Measurements from ENCODE around the gene FBXL16. TPM values are rescaled to one million over a fixed set of nuclear protein-coding genes. Genes with fewer than 3 reads are reported as not detected.

The FBXL16 gene
- total and polyA plus RNA-seq, 4 donors, result under 0.01 to 0.14 TPM; not detected in 2

DNA sequence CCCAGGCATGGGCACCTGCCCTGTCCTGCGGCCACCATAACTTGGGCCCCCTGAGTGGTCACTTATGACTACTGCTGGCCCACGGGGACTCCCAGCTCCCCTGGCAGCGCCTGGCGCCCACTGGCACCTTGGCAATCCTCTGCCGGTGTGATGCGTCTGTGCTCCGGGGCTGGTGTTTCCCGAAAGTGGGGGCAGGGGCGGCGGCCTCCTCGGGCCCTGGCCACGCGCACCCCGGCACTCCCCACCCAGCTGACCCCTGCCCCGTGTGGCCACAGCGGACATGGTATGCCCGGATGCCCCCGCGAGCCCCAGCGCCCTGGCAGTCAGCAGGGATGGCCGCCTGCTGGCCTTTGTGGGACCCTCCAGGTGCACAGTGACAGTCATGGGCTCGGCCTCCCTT, 48.1 kb downstream of the FBXL16 start:
- Histone ChIP-seq H3K4me1 (ENCODE audit: control insufficient read depth in 4 of 4, insufficient read depth in 4 of 4, low read length in 3 of 4) (peaks cover 10 to 22% (median 16%) of the 10 kb centered on the region in 4 donors), H3K36me3 (ENCODE audit: control insufficient read depth in 4 of 4, insufficient read depth in 3 of 4, low read depth in 1 of 4, low read length in 3 of 4) (peaks cover 0 to 5% (median 1%) of the 10 kb centered on the region in 4 donors), H3K9ac (ENCODE audit: low read depth in 1 of 2, low read length in 2 of 2) (no peak overlapping the region), H3K4me3 (ENCODE audit: low read depth in 1 of 3, low read length in 3 of 3) (no peak overlapping the region), H3K27ac (ENCODE audit: low read depth in 1 of 2, low read length in 2 of 2) (no peak overlapping the region), H3K27me3 (ENCODE audit: control insufficient read depth in 4 of 4, insufficient read depth in 4 of 4, low read length in 3 of 4) (no peaks in the 10 kb centered on the region), H3K9me3 (ENCODE audit: control insufficient read depth in 4 of 4, low read length in 3 of 4) (no peaks in the 10 kb centered on the region)
- DNase-seq (ENCODE audit: low spot score), result no peak
- WGBS, result 97% methylated on average over 22 of the region's 22 CpGs
- TF ChIP-seq TAF1 (conservative IDR thresholded peaks at IDR 0.05) (no peak), FOXA1 (IDR thresholded peaks at IDR 0.05) (no peak)
- TF ChIP-seq, protein P1, sequence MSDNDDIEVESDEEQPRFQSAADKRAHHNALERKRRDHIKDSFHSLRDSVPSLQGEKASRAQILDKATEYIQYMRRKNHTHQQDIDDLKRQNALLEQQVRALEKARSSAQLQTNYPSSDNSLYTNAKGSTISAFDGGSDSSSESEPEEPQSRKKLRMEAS (IDR thresholded peaks at IDR 0.05), result no peak
- TF ChIP-seq, protein P2, sequence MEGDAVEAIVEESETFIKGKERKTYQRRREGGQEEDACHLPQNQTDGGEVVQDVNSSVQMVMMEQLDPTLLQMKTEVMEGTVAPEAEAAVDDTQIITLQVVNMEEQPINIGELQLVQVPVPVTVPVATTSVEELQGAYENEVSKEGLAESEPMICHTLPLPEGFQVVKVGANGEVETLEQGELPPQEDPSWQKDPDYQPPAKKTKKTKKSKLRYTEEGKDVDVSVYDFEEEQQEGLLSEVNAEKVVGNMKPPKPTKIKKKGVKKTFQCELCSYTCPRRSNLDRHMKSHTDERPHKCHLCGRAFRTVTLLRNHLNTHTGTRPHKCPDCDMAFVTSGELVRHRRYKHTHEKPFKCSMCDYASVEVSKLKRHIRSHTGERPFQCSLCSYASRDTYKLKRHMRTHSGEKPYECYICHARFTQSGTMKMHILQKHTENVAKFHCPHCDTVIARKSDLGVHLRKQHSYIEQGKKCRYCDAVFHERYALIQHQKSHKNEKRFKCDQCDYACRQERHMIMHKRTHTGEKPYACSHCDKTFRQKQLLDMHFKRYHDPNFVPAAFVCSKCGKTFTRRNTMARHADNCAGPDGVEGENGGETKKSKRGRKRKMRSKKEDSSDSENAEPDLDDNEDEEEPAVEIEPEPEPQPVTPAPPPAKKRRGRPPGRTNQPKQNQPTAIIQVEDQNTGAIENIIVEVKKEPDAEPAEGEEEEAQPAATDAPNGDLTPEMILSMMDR (IDR thresholded peaks at IDR 0.05; ENCODE audit: low read depth, low read length, missing input control), result no peak
- TF ChIP-seq, protein P3, sequence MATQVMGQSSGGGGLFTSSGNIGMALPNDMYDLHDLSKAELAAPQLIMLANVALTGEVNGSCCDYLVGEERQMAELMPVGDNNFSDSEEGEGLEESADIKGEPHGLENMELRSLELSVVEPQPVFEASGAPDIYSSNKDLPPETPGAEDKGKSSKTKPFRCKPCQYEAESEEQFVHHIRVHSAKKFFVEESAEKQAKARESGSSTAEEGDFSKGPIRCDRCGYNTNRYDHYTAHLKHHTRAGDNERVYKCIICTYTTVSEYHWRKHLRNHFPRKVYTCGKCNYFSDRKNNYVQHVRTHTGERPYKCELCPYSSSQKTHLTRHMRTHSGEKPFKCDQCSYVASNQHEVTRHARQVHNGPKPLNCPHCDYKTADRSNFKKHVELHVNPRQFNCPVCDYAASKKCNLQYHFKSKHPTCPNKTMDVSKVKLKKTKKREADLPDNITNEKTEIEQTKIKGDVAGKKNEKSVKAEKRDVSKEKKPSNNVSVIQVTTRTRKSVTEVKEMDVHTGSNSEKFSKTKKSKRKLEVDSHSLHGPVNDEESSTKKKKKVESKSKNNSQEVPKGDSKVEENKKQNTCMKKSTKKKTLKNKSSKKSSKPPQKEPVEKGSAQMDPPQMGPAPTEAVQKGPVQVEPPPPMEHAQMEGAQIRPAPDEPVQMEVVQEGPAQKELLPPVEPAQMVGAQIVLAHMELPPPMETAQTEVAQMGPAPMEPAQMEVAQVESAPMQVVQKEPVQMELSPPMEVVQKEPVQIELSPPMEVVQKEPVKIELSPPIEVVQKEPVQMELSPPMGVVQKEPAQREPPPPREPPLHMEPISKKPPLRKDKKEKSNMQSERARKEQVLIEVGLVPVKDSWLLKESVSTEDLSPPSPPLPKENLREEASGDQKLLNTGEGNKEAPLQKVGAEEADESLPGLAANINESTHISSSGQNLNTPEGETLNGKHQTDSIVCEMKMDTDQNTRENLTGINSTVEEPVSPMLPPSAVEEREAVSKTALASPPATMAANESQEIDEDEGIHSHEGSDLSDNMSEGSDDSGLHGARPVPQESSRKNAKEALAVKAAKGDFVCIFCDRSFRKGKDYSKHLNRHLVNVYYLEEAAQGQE (IDR thresholded peaks at IDR 0.05), result no peak

DNA sequence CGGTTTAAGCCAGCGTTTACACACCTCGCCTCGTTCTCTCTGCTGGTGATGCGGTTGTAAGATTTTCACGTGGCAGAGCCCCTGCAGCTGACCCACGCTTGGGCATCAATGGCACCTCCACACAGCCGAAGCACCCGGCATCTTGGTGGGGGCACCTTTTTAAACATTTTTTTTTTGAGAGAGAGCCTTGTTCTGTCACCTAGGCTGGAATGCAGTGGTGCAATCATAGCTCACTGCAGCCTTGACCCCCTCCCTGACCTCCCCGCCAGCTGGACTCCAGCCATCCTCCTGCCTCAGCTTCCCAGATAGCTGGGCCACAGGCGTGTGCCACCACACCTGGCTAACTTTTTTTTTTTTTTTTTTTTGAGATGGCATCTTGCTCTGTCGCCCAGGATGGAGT, 51.6 kb downstream of the FBXL16 start:
- WGBS, result 90% methylated on average over 12 of the region's 12 CpGs
- Histone ChIP-seq H3K4me3 (ENCODE audit: low read depth in 1 of 3, low read length in 3 of 3) (no peak overlapping the region), H3K9me3 (ENCODE audit: control insufficient read depth in 4 of 4, low read length in 3 of 4) (no peaks in the 10 kb centered on the region), H3K36me3 (ENCODE audit: control insufficient read depth in 4 of 4, insufficient read depth in 3 of 4, low read depth in 1 of 4, low read length in 3 of 4) (peaks cover 0 to 5% (median 1%) of the 10 kb centered on the region in 4 donors), H3K4me1 (ENCODE audit: control insufficient read depth in 4 of 4, insufficient read depth in 4 of 4, low read length in 3 of 4) (peaks cover 0 to 17% (median 8%) of the 10 kb centered on the region in 4 donors), H3K9ac (ENCODE audit: low read depth in 1 of 2, low read length in 2 of 2) (no peak overlapping the region), H3K27ac (ENCODE audit: low read depth in 1 of 2, low read length in 2 of 2) (no peak overlapping the region), H3K27me3 (ENCODE audit: control insufficient read depth in 4 of 4, insufficient read depth in 4 of 4, low read length in 3 of 4) (no peaks in the 10 kb centered on the region)
- no peak for DNase-seq (ENCODE audit: low spot score)
- TF ChIP-seq EGR1 (IDR thresholded peaks at IDR 0.05; ENCODE audit: low read depth in 2 of 2), result no peak
- TF ChIP-seq YY1 (IDR thresholded peaks at IDR 0.05), result no peak
- TF ChIP-seq RAD21 (IDR thresholded peaks at IDR 0.05), result no peak
- no peak for TF ChIP-seq NR2F2 (IDR thresholded peaks at IDR 0.05)
- no peak for TF ChIP-seq HNF4A (conservative IDR thresholded peaks at IDR 0.05)
- no peak for TF ChIP-seq HNF4G (IDR thresholded peaks at IDR 0.05)
- no peak for TF ChIP-seq RXRA (IDR thresholded peaks at IDR 0.05)
- no peak for TF ChIP-seq SP1 (IDR thresholded peaks at IDR 0.05)
- no peak for TF ChIP-seq JUND (IDR thresholded peaks at IDR 0.05)
- no peak for TF ChIP-seq FOXA2 (IDR thresholded peaks at IDR 0.05)
- TF ChIP-seq, protein P4, sequence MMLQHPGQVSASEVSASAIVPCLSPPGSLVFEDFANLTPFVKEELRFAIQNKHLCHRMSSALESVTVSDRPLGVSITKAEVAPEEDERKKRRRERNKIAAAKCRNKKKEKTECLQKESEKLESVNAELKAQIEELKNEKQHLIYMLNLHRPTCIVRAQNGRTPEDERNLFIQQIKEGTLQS (IDR thresholded peaks at IDR 0.05), result no peak
- no peak for TF ChIP-seq GABPA (IDR thresholded peaks at IDR 0.05 in 1 of 2, conservative IDR thresholded peaks at IDR 0.05 in 1 of 2)
- TF ChIP-seq, protein P3 (IDR thresholded peaks at IDR 0.05), result no peak
- no peak for TF ChIP-seq TAF1 (conservative IDR thresholded peaks at IDR 0.05)
- TF ChIP-seq, protein P5, sequence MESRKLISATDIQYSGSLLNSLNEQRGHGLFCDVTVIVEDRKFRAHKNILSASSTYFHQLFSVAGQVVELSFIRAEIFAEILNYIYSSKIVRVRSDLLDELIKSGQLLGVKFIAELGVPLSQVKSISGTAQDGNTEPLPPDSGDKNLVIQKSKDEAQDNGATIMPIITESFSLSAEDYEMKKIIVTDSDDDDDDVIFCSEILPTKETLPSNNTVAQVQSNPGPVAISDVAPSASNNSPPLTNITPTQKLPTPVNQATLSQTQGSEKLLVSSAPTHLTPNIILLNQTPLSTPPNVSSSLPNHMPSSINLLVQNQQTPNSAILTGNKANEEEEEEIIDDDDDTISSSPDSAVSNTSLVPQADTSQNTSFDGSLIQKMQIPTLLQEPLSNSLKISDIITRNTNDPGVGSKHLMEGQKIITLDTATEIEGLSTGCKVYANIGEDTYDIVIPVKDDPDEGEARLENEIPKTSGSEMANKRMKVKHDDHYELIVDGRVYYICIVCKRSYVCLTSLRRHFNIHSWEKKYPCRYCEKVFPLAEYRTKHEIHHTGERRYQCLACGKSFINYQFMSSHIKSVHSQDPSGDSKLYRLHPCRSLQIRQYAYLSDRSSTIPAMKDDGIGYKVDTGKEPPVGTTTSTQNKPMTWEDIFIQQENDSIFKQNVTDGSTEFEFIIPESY (IDR thresholded peaks at IDR 0.05), result no peak

All from liver (tissue), 9 donors.